ENCODE data around the gene CLK2. TPM values are rescaled to one million over a fixed set of nuclear protein-coding genes. Genes with fewer than 3 reads are reported as not detected.

CLK2 gene
- total RNA-seq, 1 donor from 2014 or later = 43.7 TPM

GRCh38 chr1:155267373-155267772 lies 5.9 kb downstream of the CLK2 start:
- no peak overlapping the region for H3K4me3 ChIP-seq (ENCODE audit: low read depth, low read length)
- no peak for DNase-seq (ENCODE audit: low read depth)
- TF ChIP-seq, protein P1, sequence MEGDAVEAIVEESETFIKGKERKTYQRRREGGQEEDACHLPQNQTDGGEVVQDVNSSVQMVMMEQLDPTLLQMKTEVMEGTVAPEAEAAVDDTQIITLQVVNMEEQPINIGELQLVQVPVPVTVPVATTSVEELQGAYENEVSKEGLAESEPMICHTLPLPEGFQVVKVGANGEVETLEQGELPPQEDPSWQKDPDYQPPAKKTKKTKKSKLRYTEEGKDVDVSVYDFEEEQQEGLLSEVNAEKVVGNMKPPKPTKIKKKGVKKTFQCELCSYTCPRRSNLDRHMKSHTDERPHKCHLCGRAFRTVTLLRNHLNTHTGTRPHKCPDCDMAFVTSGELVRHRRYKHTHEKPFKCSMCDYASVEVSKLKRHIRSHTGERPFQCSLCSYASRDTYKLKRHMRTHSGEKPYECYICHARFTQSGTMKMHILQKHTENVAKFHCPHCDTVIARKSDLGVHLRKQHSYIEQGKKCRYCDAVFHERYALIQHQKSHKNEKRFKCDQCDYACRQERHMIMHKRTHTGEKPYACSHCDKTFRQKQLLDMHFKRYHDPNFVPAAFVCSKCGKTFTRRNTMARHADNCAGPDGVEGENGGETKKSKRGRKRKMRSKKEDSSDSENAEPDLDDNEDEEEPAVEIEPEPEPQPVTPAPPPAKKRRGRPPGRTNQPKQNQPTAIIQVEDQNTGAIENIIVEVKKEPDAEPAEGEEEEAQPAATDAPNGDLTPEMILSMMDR (conservative IDR thresholded peaks at IDR 0.05; ENCODE audit: low read depth, low read length) = no peak

- no peak overlapping the region for H3K4me3 ChIP-seq (ENCODE audit: low read depth, low read length)
- no peak for DNase-seq (ENCODE audit: low read depth)
- TF ChIP-seq, protein P1 (conservative IDR thresholded peaks at IDR 0.05; ENCODE audit: low read depth, low read length) = no peak
Measured at GRCh38 chr1:155266553-155266952, 6.8 kb downstream of the CLK2 start.

DNA sequence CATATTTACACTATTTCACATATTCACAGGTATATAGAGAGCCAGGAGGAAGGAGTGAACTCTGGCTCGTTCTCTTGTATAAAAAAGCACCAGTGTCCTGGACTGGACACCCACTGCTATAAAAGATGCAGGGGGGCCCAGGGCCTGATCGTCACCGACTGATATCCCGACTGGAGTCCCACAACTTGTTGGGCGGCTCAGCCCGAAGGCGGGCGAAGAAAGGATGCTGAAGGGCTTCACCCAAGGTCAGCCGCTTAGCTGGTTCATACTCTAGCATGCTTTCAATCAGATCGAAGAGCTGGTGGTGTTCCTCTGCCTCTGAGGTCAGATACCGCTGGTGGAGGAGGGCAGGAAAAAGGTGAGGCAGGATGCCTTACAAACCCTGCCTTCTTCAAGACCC lies 10.2 kb downstream of the CLK2 start:
- TF ChIP-seq, protein P1 (conservative IDR thresholded peaks at IDR 0.05; ENCODE audit: low read depth, low read length) = no peak
- no peak for DNase-seq (ENCODE audit: low read depth)

DNA sequence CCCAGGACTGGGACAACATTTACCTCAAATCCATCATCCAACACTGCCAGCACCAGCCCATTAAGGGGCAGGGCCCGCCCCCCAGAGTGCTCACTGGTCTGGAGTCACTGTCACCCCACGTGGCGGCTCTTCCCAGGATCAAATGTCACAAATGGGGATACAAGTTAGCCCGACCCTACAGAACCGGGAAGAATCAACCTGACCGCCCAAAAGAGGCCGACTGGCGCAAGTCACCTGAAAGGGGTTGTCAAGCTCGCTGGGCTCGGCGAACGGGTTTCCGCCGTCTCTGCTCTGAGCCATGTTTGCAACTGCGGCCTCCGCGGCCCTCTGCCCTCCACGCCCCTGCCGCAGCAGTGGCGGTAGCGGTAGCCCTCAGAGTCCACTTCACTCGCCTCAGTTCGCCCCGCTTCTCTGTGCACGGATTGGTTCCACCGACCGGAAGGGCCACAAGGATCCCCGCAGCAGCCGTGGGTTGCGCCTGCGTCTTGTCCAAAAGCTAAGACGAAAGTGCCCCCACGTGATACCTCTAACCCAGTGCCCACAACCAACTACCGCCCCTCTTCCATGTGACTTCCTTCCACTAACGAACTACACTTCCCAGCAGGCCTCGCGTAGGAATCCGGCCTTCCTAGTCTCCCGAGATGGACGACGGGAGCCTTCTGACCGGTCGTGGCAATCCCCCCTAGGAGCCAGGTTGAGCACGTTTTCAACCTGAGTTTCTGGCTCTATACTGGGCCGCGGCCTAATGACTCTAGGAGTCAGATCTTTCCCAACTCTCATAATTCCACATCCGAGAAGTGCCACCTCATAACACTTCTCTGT lies 11.2 kb downstream of the CLK2 start, which contains the start of gene SCAMP3:
SCAMP3 (minus strand) TSS at position 509 of the 822 bp plus-strand sequence; CDS start at position 300, 209 bp downstream.
- peak within 1 kb of the TSS; percentile 89 for H3K4me3 ChIP-seq (ENCODE audit: low read depth, low read length)
- peak; percentile 94 for DNase-seq (ENCODE audit: low read depth)
- TF ChIP-seq, protein P1 (conservative IDR thresholded peaks at IDR 0.05; ENCODE audit: low read depth, low read length) = no peak

More for the DNA sequence above, 10.2 kb downstream of the CLK2 start:
- no peak overlapping the region for H3K4me3 ChIP-seq (ENCODE audit: low read depth, low read length)

DNA sequence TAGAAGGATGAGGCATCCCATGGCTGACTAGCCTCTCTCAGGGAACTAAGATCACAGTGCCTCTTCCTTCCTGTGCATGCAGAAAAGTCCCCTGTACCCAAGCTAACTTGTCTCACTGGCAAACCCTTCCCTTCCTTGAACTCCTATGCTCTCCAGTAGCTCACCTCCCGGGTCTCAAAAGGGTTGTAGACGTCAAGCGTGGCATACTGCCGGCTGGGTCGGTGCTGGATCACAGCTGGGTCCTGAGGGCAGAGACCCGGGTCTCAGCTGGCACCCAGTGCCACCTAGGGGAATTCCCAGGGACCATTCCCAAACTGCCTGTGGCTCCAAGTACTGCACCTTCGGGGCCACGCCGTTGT lies 11.8 kb downstream of the CLK2 start:
- peak overlapping the region; percentile 89 for H3K4me3 ChIP-seq (ENCODE audit: low read depth, low read length)
- TF ChIP-seq, protein P1 (conservative IDR thresholded peaks at IDR 0.05; ENCODE audit: low read depth, low read length) = peak; percentile 3
- no peak for DNase-seq (ENCODE audit: low read depth)

DNA sequence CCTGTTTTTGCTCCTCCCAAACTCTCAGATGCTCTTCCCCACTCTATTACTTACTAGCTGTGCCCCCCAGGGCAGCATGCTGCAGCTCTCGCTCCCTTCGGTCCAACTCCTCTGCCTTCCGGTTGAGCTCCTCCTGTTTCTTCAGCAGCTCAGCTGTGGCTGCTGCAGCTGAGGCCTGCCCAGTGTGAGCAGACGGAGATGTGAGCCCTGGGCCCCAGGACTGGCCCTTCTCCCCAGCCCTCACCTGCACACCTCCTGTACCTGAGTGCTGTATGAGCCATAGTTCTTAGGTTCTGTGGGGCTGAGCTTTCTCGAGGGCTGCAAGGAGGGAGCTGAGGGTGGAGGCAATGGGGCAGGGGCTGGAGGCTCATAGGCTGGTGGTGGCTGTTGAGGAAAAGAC lies 13.0 kb downstream of the CLK2 start:
- H3K4me3 ChIP-seq (ENCODE audit: low read depth, low read length) = no peak overlapping the region
- TF ChIP-seq, protein P1 (conservative IDR thresholded peaks at IDR 0.05; ENCODE audit: low read depth, low read length) = no peak
- no peak for DNase-seq (ENCODE audit: low read depth)

All from epithelial cell of proximal tubule (primary cell).